ENCODE measurements around the gene MUS81. TPM values are rescaled to one million over a fixed set of nuclear protein-coding genes. Genes with fewer than 3 reads are reported as not detected.

MUS81 gene
- total RNA-seq, 1 donor, result 71.2 TPM

GRCh38 chr11:65866509-65867283 lies 6.5 kb downstream of the MUS81 start:
- no peak for TF ChIP-seq CTCF (IDR thresholded peaks at IDR 0.05; ENCODE audit: insufficient read depth, low read depth, low read length)
- no peak overlapping the region for H3K4me3 ChIP-seq (ENCODE audit: low read depth, low read length)
- DNase-seq (ENCODE audit: low read depth), result no peak

DNA sequence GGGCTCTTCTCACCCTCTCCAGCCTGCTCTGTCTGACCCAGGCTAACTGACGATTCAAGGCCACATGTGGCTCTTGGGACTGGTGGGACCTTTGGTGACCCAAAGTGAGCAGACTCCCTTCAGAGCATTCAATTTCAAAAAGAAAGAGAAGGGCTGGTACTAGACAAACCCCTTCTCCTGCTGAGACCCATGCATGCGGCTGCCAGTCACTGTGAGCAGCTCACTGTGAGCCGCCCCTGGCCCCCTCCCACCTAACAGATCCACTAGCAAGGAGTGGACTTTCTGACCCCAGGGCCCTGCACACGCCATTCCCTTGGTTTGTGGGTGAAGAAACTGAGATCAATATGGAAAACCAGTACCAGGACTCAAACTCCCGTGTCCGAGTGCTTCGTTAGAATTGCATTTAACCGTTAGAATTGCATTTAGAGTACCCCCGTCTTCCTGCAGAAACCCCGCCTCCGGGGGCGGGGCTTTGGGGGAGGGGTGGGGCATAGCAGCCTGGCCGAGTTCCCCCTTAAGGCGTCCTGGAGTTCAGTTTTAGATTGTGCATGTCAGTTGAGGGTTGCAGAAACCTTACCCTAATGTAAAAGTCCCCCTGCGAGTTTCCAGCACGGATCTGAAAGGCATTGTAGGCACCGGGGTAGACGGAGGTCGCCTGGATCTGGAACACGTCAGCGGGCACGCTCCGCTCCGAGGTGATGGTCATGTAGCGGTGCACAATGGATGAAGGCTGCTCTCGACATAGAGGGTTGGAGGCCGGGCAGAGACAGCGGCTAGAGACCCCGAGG lies 7.2 kb downstream of the MUS81 start:
- no peak for DNase-seq (ENCODE audit: low read depth)
- TF ChIP-seq CTCF (IDR thresholded peaks at IDR 0.05; ENCODE audit: insufficient read depth, low read depth, low read length), result no peak
- no peak overlapping the region for H3K4me3 ChIP-seq (ENCODE audit: low read depth, low read length)

DNA sequence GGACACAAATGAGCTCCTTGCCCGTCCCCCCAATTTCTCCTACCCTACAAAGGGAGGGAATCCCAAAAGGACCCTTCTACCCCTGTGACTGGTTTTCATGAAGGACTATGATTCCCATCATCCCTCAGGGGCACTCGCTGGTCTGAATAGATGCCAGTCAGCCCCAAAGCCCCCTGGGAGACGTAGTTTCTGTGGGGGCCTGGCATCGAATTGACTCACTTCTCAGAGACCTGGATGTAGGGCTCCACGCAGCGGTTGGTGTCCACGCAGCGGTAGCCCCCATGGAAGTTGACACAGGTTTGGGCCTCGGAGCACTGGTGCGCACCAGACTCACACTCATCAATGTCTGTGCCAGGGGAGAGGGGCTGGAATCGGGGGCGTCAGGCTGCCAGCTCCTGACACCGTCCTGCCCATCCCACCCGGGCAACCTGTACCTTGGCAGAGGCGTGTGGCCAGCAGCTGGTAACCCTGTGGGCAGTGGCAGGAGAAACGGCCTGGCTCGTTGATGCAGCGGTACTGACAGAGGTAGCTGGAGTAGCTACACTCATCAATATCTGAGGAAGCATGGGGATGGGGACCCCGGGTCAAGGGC lies 7.9 kb downstream of the MUS81 start:
- no peak overlapping the region for H3K4me3 ChIP-seq (ENCODE audit: low read depth, low read length)
- TF ChIP-seq CTCF (IDR thresholded peaks at IDR 0.05; ENCODE audit: insufficient read depth, low read depth, low read length), result no peak
- no peak for DNase-seq (ENCODE audit: low read depth)

DNA sequence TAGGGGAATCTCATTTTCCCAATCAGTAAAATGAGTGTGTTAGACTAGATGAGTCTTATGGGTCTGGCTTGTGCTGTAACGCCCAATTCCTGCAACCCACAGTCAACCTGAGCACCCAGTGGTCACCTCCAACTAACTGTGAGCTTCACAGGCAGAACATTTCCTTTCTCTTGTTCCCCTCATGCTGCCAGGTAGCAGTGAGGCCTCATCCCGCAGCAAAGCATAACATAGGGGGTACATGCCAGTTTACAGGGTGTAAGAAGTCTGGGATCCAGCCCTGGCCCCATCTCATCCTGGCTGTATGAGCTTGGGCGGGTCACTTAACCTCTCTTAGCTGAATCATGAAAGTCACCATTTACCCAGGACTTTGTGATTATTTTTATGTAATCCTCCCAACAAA lies 8.7 kb downstream of the MUS81 start:
- no peak overlapping the region for H3K4me3 ChIP-seq (ENCODE audit: low read depth, low read length)
- no peak for DNase-seq (ENCODE audit: low read depth)
- no peak for TF ChIP-seq CTCF (IDR thresholded peaks at IDR 0.05; ENCODE audit: insufficient read depth, low read depth, low read length)

- no peak for DNase-seq (ENCODE audit: low read depth)
- TF ChIP-seq CTCF (IDR thresholded peaks at IDR 0.05; ENCODE audit: insufficient read depth, low read depth, low read length), result no peak
- no peak overlapping the region for H3K4me3 ChIP-seq (ENCODE audit: low read depth, low read length)
These were observed 9.5 kb downstream of the MUS81 start for GRCh38 chr11:65869643-65870306.

DNA sequence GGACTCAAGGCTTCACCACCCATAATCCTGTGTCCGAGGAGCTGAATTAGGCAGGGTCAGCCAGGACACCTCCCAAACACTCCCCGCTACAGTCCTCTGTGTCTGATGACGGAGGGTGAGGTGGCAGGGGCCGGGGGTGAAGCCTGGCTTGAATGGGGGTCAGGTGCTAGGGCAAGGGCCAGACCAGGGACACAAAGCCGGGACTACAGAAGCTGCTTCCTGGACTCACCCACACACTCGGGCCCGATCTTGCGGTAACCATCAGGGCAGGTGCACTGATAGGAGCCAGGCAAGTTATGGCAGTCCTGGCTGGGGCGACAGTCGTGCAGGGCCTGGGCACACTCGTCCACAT lies 10.1 kb downstream of the MUS81 start:
- H3K4me3 ChIP-seq (ENCODE audit: low read depth, low read length), result no peak overlapping the region
- no peak for DNase-seq (ENCODE audit: low read depth)
- no peak for TF ChIP-seq CTCF (IDR thresholded peaks at IDR 0.05; ENCODE audit: insufficient read depth, low read depth, low read length)

Data from fibroblast of villous mesenchyme (primary cell).